H1 (cell line): ENCODE data around the gene CHMP5. TPM values are rescaled to one million over a fixed set of nuclear protein-coding genes. Genes with fewer than 3 reads are reported as not detected.

Experiments
- CTCF ChIA-PET: fragments of 300-600 bp; sonication (Branson Sonifier 250); formaldehyde crosslinking; loops from one replicate; lab custom pipeline; 2021; ENCODE audit not compliant: partially characterized antibody; lab: Charles Lee
- POLR2A ChIA-PET: fragments of 300-600 bp; sonication (Branson Sonifier 250); formaldehyde crosslinking; loops from one replicate; lab custom pipeline; 2021; ENCODE audit warnings: inconsistent platforms; ENCODE audit not compliant: partially characterized antibody; lab: Charles Lee
- DNase-seq, 2 experiments: peaks; one replicate each; pipeline versions ENCODE4 v3.0.0 to v3.0.0-alpha.2; 2010 to 2022; ENCODE audit warnings: low spot score in 2 of 2, low read depth in 1 of 2, mixed read lengths in 1 of 2
- FAIRE-seq: peaks from 2 replicates; lab custom pipeline; 2011; peaks lifted over from hg19 to GRCh38; lab: Jason Lieb, UNC
- H2AFZ ChIP-seq: 2 replicates; pipeline ENCODE4 v1.8.1; 2012; ENCODE audit warnings: low read length, inconsistent platforms
- H2AK5ac ChIP-seq: 2 replicates; pipeline ENCODE4 v1.6.1; 2013; ENCODE audit warnings: low read depth, low read length
- H2BK120ac ChIP-seq: replicated peaks from 2 replicates; pipeline ENCODE3; 2013; ENCODE audit warnings: low read depth, low read length, inconsistent platforms
- H2BK12ac ChIP-seq: 2 replicates; pipeline ENCODE4 v1.6.1; 2013; ENCODE audit warnings: low read depth, low read length
- H2BK15ac ChIP-seq: 2 replicates; pipeline ENCODE4 v1.6.1; 2013; ENCODE audit warnings: low read length
- H2BK20ac ChIP-seq: 2 replicates; pipeline ENCODE4 v1.6.1; 2013; ENCODE audit warnings: low read length
- H2BK5ac ChIP-seq: 2 replicates; pipeline ENCODE4 v1.6.1; 2013; ENCODE audit warnings: low read depth, low read length
- H3K14ac ChIP-seq: 2 replicates; pipeline ENCODE4 v1.6.1; 2013; ENCODE audit warnings: inconsistent platforms; ENCODE audit not compliant: insufficient read length
- H3K18ac ChIP-seq: 2 replicates; pipeline ENCODE4 v1.6.1; 2013; ENCODE audit warnings: low read length; ENCODE audit errors: extremely low read depth
- H3K23ac ChIP-seq: 2 replicates; pipeline ENCODE4 v1.6.1; 2013; ENCODE audit warnings: inconsistent platforms; ENCODE audit not compliant: insufficient read length
- H3K23me2 ChIP-seq: 2 replicates; pipeline ENCODE4 v1.6.1; 2013; ENCODE audit warnings: low read depth, low read length
- H3K27ac ChIP-seq: 2 replicates; pipeline ENCODE4 v1.6.1; 2011; ENCODE audit warnings: low read depth, low read length, inconsistent platforms
- H3K27me3 ChIP-seq, 4 experiments: replicated peaks in 1 of 4; 1 replicate in 1 of 4; 2 replicates in 3 of 4; pipeline versions ENCODE4 v1.6.1 to v1.8.1; 2011 to 2013; ENCODE audit warnings: low read length in 3 of 4, mild to moderate bottlenecking in 3 of 4, inconsistent platforms in 2 of 4, mixed read lengths in 2 of 4, moderate library complexity in 1 of 4; ENCODE audit not compliant: control insufficient read depth in 3 of 4, insufficient read depth in 3 of 4; ENCODE audit errors: extremely low read depth in 1 of 4
- H3K36me3 ChIP-seq, 4 experiments: 2 replicates each; pipeline versions ENCODE4 v1.6.1 to v1.8.1; 2011 to 2013; ENCODE audit warnings: mild to moderate bottlenecking in 4 of 4, low read length in 3 of 4, moderate library complexity in 2 of 4, control low read depth in 1 of 4, inconsistent platforms in 1 of 4; ENCODE audit not compliant: insufficient read depth in 4 of 4, control insufficient read depth in 2 of 4
- H3K4ac ChIP-seq: replicated peaks from 2 replicates; pipeline ENCODE3; 2013; ENCODE audit warnings: low read length, low read depth, mixed read lengths, inconsistent platforms; ENCODE audit not compliant: insufficient read length
- H3K4me1 ChIP-seq, 4 experiments: replicated peaks in 1 of 4; 1 replicate in 1 of 4; 2 replicates in 3 of 4; pipeline versions ENCODE4 v1.6.1 to v1.8.1; 2011 to 2013; ENCODE audit warnings: low read length in 3 of 4, inconsistent platforms in 2 of 4, mixed read lengths in 1 of 4; ENCODE audit not compliant: insufficient read depth in 4 of 4, control insufficient read depth in 3 of 4
- H3K4me2 ChIP-seq, 2 experiments: 2 replicates each; pipeline versions ENCODE4 v1.6.1 to v1.8.1; 2011 to 2013; ENCODE audit warnings: low read depth in 2 of 2, low read length in 2 of 2, control low read depth in 1 of 2, inconsistent platforms in 1 of 2, mild to moderate bottlenecking in 1 of 2; ENCODE audit not compliant: insufficient read depth in 1 of 2
- H3K4me3 ChIP-seq, 4 experiments: fragments of 200-600, 300-600 bp in 1 of 4; sonication (generic), shearing (Covaris generic), sonication (Bioruptor Twin) in 1 of 4; 2 replicates each; pipeline versions ENCODE4 v1.5.1 to v1.8.1; 2011 to 2016; ENCODE audit warnings: low read length in 4 of 4, low read depth in 3 of 4, control low read depth in 2 of 4, inconsistent platforms in 2 of 4, mild to moderate bottlenecking in 2 of 4, mixed read lengths in 1 of 4, moderate library complexity in 1 of 4; ENCODE audit not compliant: insufficient read depth in 2 of 4; ENCODE audit errors: extremely low read depth in 1 of 4
- H3K56ac ChIP-seq: replicated peaks from 2 replicates; pipeline ENCODE3; 2013; ENCODE audit warnings: low read depth, mild to moderate bottlenecking, mixed read lengths, low read length, inconsistent platforms; ENCODE audit not compliant: insufficient read length
- H3K79me1 ChIP-seq: 2 replicates; pipeline ENCODE4 v1.6.1; 2013; ENCODE audit warnings: low read depth, low read length, control low read depth
- H3K79me2 ChIP-seq, 2 experiments: 2 replicates each; pipeline versions ENCODE4 v1.6.1 to v1.8.1; 2012 to 2013; ENCODE audit warnings: low read length in 2 of 2, mild to moderate bottlenecking in 2 of 2, inconsistent platforms in 1 of 2; ENCODE audit not compliant: insufficient read depth in 2 of 2, control insufficient read depth in 1 of 2
- H3K9ac ChIP-seq, 4 experiments: replicated peaks in 1 of 4; 1 replicate in 1 of 4; 2 replicates in 3 of 4; pipeline versions ENCODE4 v1.6.1 to v1.8.1; 2011 to 2013; ENCODE audit warnings: low read depth in 3 of 4, low read length in 3 of 4, control low read depth in 2 of 4, mild to moderate bottlenecking in 2 of 4, moderate library complexity in 2 of 4, inconsistent platforms in 1 of 4; ENCODE audit errors: extremely low read depth in 1 of 4
- H3K9me3 ChIP-seq, 2 experiments: 2 replicates each; pipeline versions ENCODE4 v1.6.1 to v1.8.1; 2012 to 2013; ENCODE audit warnings: mild to moderate bottlenecking in 2 of 2, moderate library complexity in 2 of 2, control low read depth in 1 of 2, inconsistent platforms in 1 of 2, low read depth in 1 of 2, low read length in 1 of 2, mixed read lengths in 1 of 2; ENCODE audit not compliant: insufficient read depth in 2 of 2
- H4K20me1 ChIP-seq, 2 experiments: replicated peaks in 1 of 2; 2 replicates each; pipeline versions ENCODE3 to v1.8.1; 2011 to 2013; ENCODE audit warnings: inconsistent platforms in 2 of 2, low read length in 2 of 2, mild to moderate bottlenecking in 1 of 2; ENCODE audit not compliant: insufficient read depth in 2 of 2, control insufficient read depth in 1 of 2
- H4K5ac ChIP-seq: 2 replicates; pipeline ENCODE4 v1.6.1; 2013; ENCODE audit warnings: low read length, low read depth, mixed read lengths, inconsistent platforms; ENCODE audit not compliant: insufficient read length
- H4K8ac ChIP-seq: 2 replicates; pipeline ENCODE4 v1.8.0; 2013; ENCODE audit warnings: mild to moderate bottlenecking, moderate library complexity, low read length, inconsistent platforms; ENCODE audit not compliant: insufficient read depth; ENCODE audit errors: extremely low read depth
- H4K91ac ChIP-seq: replicated peaks from 2 replicates; pipeline ENCODE3; 2013; ENCODE audit warnings: low read length, mixed read lengths, inconsistent platforms; ENCODE audit not compliant: insufficient read length
- CHD1 ChIP-seq: IDR thresholded peaks from 2 replicates; pipeline ENCODE4 v1.6.1; 2012; ENCODE audit warnings: low read depth, low read length, improper control_type of control experiment
- POU5F1 ChIP-seq: IDR thresholded peaks from 2 replicates; pipeline ENCODE4 v1.6.1; 2011; ENCODE audit warnings: low read depth, mild to moderate bottlenecking, low read length, moderate library complexity
- ZNF274 ChIP-seq: IDR thresholded peaks from 2 replicates; pipeline ENCODE4 v1.7.0; 2012; ENCODE audit warnings: low read length, borderline replicate concordance; ENCODE audit errors: extremely low read depth
- WGBS, 2 experiments: shearing (Covaris generic) in 1 of 2; methylation state at CpG; one replicate each; pipeline versions ENCODE4 v1.1.6 to v1.1.7; 2013 to 2015; ENCODE audit warnings: low lambda C conversion rate in 2 of 2, mixed read lengths in 2 of 2, inconsistent platforms in 1 of 2, low coverage in 1 of 2, missing lambda C conversion rate in 1 of 2; ENCODE audit not compliant: insufficient replicate concordance in 2 of 2, insufficient coverage in 1 of 2, insufficient read length in 1 of 2; ENCODE audit errors: extremely low coverage in 1 of 2, missing lambda C conversion rate in 1 of 2; 5-methylcytosine and 5-hydroxymethylcytosine counted together
- polyA plus RNA-seq, 7 experiments: library from polyadenylated mRNA; depleted of rRNA in 3 of 7; stranded (reverse) in 5 of 7; unstranded in 2 of 7; fragments of >200 nt in 5 of 7; fragments of 200-250 nt in 2 of 7; gene quantifications; 1 replicate in 5 of 7; 2 replicates in 1 of 7; 4 replicates in 1 of 7; pipeline versions ENCODE4 v1.2.1 to v1.2.3, GENCODE V29; 2011 to 2013; ENCODE audit warnings: missing spikeins in 2 of 7, mixed read lengths in 2 of 7
- total RNA-seq: library from RNA; stranded (reverse); fragmentation: NEBNext Ultra II Directional; extraction: Animal tissue kit (Norgen Biotek cat#: 25700); gene quantifications from 2 replicates; pipeline ENCODE4 v1.2.1, GENCODE V29; 2021

The CHMP5 gene
- total and polyA plus RNA-seq, 2 of the 8 experiments (the other 6 are each of a cell fraction or from before 2014, with no cell fraction given): 25.0 to 47.3 TPM

DNA sequence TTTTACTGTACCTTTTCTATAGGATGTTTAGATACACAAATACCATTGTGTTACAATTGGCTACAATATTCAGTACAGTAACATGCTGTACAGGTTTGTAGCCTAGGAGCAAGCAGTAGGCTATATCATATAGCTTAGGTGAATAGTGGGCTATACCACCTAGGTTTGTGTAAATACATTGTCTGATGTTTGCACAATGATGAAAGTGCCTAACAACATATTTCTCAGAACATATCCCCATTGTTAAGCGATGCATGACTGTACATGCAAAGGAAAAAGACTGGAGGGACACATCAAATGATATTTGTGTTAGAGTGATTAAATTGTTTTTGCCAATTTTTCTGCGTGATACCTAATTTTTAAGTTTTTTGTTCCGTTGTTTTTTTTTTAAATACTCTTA, 5.3 kb downstream of the CHMP5 start:
- Histone ChIP-seq H3K4me3 (no peak overlapping the region), H3K9ac (no peak overlapping the region), H2BK12ac (no peak overlapping the region), H2AK5ac (no peak overlapping the region), H2AFZ (no peak overlapping the region), H3K4ac (no peak overlapping the region), H2BK120ac (no peak overlapping the region), H3K14ac (no peak overlapping the region), H3K36me3 (peaks cover 5 to 48% (median 22%) of the 10 kb centered on the region in 4 experiments), H3K23me2 (peaks cover 4% of the 10 kb centered on the region; the same call in 1 of the 2 replicates), H3K4me1 (0 out of 7 replicates have a peak, but pooled peaks cover 0 to 2% (median 0%) of the 10 kb centered on the region in 4 experiments), H3K23ac (no peak overlapping the region), H3K56ac (no peak overlapping the region), H2BK5ac (no peak overlapping the region), H4K5ac (no peak overlapping the region), H3K9me3 (no peaks in the 10 kb centered on the region), H4K91ac (no peak overlapping the region), H3K79me2 (peaks cover 0 to 11% of the 10 kb centered on the region in 2 experiments; a peak in 2 of 4 replicates), H4K20me1 (no peaks in the 10 kb centered on the region), H3K27me3 (no peaks in the 10 kb centered on the region), H3K27ac (no peak overlapping the region), H2BK15ac (no peak overlapping the region), H2BK20ac (no peak overlapping the region), H3K18ac (no peak overlapping the region), H3K4me2 (no peak overlapping the region), H3K79me1 (0 out of 2 replicates have a peak, but pooled peaks cover 3% of the 10 kb centered on the region), H4K8ac (no peak overlapping the region)
- 92% methylated on average over 3 of the region's 3 CpGs; no CpG with 5 or more reads in 1 of the 2 experiments for WGBS, 2 experiments
- TF ChIP-seq ZNF274 (no peak), CHD1 (no peak), POU5F1 (no peak)
- DNase-seq: no peak
- CTCF ChIA-PET: no interaction called here
- POLR2A ChIA-PET: no interaction called here
- FAIRE-seq: no peak
